T-helper 1 cell (primary cell): ENCODE results near the gene KMT2E.

Experiments
- DNase-seq, 5 donors: peaks; one replicate each; pipeline ENCODE4 v3.0.0-alpha.2; 2012 to 2020

The KMT2E gene

DNA sequence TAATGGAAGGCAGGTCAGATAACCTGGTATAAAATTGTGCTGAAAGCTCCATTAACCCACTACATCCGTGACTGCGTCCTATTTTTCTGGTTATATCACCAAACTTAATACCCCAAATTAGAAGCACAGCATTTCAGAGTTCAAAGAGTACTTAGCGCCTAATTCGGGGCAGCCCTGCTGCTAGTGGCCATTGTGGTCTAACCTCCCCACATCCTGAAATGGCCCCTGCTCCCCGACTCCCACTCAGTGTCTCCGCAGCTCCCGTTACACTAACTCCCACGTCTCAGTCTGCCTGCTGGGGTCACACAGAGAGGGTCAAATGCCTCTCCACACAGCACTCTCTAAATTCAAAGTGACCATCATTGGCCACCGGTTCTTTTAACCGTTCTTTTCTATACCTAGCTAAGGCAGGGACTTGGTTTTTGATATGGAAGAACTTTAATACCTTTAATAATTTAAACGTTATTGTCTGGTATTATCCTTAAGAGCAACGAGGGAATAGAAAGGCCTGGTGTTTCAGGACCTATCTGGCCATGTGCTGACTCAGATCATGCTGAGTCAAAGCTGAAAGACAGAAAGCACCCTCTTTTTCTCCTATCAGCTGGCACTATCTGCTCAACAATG lies 117.1 kb downstream of the KMT2E start:
- DNase-seq: peak in 1 of 5 donors; percentile 49

DNA sequence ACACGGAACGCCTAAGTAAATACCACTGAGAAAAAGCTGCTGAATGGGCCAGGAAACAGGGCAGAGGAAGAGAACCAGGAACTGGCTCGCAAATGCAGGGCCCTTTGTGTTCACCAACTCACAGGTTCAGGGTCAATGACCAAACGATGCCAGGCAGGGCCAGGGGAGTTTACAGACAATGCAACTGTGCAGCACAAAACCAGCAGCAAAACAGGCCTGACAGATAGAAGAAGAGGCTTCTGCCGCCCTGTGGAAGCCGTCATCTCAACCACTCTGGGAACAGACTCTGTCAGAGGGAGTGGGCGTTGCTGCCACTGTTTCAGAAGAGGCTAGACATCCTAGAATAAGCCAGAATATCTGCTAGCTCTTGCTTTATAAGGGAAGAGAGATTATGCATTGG lies 117.9 kb downstream of the KMT2E start:
- DNase-seq: no peak

DNA sequence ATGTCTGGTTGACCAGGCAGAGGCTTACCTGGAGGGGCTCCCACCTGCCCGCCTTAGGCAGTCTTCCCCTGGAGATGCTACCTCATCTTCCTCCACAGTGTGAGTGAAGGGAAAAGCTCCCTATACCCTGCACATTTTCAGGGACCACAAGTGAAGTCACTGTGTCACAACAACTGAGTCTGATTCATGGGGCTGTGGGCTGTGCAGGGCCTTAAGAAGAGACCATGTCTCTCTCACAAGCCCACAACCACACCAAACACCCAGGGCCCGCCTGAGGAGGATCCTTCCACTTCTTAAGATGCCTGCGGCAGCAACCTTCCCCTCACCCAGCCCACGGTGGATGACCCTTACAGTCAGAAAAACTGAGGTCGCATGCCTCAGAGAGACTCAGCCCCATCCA lies 118.3 kb downstream of the KMT2E start:
- no peak for DNase-seq

DNA sequence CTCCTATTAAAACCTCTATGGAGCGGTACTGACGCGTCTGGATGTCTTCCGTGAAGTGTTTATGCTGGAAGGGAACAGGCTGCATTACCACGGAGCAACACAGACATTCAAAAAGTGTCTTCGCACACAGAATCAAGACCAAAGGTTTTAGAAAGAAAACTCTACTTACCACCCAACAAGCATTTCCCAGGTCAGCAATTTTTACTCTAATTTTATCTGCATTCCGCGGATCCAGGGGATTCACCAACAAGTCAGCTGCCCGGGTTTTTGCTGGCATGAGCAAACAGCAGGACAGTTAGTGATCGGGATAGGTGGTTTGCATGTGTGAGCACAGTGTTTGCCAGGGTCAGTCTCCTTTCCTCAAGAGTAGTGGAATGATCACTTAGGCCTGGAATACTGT lies 118.8 kb downstream of the KMT2E start:
- DNase-seq: no peak

DNA sequence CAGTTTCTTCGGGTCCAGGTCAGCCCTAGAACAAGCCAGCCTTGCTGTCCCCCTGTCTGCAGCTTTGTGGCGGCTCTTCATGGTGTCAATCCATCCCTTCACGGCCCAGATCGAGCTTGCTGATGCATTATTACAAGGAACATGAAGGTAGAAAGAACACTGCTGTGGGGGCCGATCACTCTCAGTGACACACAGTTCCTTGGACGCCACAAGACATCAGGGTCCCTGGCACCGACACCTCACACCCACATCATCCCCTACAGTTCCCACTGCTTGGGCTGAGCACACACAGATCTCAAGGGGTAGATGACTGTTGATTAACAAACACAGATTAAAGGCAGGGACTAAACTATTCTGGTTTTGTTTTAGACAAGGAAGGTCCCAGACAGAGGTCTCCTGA lies 119.4 kb downstream of the KMT2E start:
- DNase-seq: no peak

DNA sequence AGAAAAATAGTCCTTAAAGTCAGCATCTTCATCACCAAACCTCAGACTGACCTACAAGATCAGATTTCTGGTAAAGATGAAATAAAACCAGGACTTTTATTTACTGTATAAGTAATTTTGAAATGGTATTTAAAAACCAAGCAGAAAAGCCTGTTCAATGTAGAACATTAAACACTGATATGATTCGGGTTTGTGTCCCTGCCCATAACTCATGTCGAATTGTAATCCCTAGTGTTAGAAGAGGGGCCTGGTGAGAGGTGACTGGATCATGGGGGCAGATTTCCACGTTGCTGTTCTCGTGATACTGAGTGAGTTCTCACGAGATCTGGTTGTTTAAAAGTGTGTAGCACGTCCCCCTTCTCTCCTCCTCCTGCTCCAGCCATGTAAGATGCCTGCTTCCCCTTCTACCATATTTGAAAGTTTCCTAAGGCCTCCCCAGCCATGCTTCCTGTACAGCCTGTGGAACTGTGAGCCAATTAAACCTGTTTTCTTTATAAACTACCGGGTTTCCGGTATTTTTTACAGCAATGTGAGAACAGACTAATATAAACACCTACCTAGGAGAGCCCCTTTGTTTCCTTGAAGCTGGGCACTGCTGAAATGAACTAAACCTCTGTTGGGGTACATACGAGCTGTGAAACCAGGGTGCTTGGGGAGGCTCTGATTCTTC lies 120.1 kb downstream of the KMT2E start:
- no peak for DNase-seq

DNA sequence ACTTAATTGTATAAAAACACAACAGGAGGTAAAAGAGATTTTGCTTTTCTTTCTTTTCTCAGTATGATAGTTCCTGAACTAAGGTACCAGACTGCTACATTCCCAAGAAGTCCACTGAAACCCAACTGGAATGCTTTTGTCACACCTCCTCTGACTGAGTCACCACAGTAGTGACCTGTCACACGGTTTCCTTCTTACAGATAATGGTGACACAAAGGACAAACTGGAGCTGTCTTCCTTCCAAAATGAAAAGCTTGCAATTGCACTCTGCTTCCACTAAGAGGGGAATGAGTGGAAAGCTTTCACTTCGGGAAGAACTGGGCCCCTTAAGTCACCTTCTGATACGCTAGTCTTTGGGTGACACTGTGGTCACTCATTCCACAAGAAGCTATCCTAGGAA lies 122.2 kb downstream of the KMT2E start:
- no peak for DNase-seq

DNA sequence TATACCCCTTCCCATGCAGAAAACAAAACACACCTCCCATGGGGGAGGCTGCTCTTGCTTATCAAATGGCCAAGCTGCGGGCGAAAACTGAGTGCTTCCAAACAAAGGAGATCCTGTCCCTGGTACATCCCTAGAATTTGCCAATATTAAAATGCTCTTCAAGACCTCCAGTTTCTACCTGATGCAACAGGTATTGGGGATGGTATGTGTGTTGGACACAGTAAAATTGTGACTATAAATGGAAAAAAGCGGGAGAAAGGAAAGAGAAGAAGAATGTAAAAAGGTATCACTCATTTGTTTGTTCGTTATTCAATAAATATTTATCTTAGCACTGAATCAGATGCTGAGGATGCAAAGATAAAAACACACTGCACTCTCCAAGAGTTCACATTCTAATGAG lies 123.9 kb downstream of the KMT2E start:
- no peak for DNase-seq

DNA sequence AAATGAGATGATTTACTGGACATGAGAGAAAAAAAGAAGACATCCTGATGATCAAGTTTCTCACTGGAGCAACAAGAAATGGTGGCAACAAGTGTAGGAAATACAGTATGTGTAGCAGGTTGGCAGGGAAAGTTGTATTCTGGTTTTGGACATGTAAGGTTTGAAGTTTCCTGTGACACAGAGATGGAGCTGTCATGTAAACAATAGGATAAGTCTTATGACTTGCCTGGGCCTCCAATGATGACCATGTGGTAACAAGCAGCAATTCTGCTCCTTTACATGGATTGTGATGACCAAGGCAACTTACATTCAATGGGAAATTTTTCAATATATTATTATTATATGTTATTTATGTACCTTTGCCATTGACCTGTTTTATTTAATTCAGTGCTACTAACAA lies 125.4 kb downstream of the KMT2E start:
- DNase-seq: no peak

DNA sequence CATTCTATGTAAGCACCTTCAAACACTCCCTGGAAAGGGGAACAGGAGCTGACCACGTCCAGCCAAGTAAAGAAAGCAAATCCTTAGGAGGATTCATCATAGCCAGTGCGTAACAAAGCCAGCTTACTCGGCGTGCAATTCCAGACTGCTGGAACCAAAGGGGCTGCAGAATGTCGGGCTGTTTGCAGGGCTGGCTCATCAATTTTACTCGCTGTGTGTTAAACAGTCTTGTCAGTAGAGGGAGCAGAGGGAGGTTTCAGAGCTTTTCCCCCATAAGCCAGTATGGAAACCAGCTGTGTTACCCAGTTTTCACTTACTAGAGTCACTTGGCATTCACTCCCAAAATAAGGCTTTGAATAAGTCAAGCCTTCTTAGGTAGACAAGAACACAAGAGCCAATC lies 127.1 kb downstream of the KMT2E start:
- DNase-seq: no peak

DNA sequence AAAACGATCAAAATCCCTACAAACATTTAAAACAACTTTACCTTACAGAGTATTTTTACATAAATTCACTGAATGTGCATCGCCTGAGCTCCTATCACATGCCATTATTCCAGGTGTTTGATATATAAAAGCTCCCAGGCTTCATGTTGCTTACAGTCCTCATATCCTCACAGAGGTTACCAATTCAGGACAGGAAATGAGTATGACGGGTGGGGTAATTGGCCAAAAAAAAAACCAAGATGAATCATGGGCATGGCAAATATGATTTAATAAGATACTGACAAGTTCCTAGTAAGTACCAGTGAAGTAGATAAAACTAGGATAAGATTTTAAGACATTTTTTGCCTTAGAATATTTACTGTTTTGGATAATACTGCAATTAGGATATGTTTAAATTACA lies 135.8 kb downstream of the KMT2E start:
- no peak for DNase-seq

DNA sequence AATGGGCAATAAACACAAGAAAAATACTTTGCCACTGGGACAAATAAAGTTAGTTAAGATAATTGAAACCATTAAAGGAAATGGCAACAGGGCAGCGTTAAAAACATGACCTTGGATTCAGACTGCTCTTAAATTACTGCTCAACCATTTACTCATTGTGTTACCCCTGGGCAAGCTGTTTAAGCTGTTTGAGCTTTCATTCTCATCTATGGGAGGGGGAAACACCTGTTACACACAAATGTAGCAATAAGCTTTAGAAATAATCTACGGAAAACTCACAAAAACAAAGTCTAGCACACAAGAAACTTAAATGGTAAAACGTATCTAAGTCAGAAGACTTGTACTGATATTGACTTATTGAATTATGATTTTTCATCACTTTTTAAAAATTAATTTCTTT lies 137.1 kb downstream of the KMT2E start:
- DNase-seq: no peak

DNA sequence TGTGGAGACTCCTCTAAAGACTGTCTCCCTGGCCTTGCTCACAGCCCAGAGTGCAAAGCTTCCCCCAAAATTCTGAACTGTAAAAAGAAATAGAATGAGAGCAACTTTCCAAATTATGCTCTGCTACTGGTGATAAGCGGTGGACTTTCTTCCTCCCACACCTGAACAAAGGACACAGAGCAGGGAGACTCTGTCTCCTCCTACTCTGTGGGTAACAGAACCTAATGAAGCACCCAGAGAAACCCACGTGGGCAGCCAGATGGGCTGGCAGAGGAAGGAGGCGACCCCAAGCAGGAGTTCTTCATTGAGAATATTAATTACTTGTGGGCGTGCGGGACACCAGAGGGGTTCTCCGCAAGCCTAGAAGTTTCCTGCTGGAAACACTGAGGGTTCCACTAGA lies 139.5 kb downstream of the KMT2E start:
- DNase-seq: no peak

DNA sequence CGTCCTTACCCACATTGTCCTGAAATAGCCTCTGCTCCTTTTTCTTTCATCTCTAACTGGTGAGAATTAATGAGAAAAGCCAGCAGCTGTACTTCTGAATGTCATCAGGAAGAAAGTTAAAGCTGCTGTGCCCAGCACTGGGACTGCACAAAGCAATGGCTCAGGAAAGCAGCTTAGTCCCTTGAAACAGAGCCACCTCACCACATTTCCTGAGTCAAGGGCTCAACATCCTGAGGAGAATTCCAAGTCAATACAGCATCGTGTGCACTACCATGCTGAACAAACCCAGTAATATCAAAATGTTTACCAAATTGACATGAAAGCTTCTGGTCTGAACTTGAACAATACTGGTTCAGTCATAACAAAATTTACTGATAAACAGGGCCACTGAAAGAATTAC lies 140.1 kb downstream of the KMT2E start:
- no peak for DNase-seq

DNA sequence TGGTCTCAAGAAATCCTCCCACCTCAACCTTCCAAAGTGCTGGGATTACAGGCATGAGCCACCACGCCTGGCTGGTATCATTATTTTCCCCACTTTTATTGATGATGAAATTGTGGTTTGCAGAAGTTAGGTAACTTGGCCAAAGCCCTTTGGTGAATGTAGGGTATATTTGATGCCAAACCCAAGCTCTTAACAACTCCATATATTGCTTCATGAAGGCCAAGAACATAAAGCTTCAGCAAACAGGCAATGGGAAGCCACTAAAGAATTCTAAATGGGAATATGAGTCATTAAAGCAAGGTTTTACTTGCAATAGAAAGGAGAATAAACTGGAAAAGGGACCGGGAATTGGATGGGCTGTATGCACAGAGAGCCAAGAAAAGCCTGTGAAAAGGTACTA lies 142.7 kb downstream of the KMT2E start:
- no peak for DNase-seq

DNA sequence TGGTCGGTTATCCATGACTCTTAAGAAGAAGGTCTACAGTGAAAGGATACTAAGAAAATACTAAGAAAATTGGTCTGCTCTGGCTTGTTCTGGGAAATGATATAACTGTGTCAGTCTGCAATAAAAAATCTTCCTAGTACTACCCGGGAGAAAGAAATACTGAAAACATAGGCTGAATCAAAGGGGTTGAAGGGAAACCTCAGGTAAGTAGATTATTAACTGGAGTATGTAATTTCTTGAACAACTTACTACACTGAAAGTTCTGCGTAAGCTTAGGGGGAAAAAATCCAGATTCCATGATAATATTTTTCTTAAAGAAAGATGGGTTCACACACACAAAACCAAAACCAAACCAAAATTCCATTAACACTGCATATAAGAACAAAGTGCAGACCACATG lies 143.3 kb downstream of the KMT2E start:
- no peak for DNase-seq

DNA sequence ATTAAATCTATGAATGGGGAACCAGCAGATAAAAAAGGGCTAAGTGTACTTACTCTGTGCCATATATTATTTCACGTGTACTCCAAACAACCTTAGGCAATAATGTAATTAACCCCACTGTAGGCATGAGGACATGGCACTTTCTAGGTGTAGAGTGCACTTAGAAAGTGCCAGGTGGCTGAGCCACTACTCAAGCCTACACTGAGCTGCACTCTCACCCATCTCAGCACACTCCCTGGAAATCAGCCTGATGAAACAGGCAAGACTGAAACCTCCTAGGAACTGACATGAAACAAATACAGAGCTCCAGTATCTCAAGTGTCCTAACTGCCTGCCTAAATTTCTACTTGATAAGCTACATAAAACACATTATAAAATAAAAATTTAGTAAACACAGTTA lies 147.4 kb downstream of the KMT2E start:
- DNase-seq: no peak
